Mammary epithelial cell (primary cell): Measurements from ENCODE around the gene PSMA6.

ENCODE experiments used
- CTCF ChIP-seq, 2 donors: IDR thresholded peaks in 1 of 2; conservative IDR thresholded peaks in 1 of 2; 2 replicates each; pipeline ENCODE4 v1.5.1; 2011 to 2012; ENCODE audit warnings: inconsistent platforms in 2 of 2, low read length in 2 of 2, mild to moderate bottlenecking in 2 of 2, control low read depth in 1 of 2, low read depth in 1 of 2; ENCODE audit not compliant: insufficient read depth in 1 of 2; ENCODE audit errors: extremely low read depth in 1 of 2
- EZH2 ChIP-seq: IDR thresholded peaks from 2 replicates; pipeline ENCODE4 v1.6.1; 2012; ENCODE audit warnings: low read length, inconsistent platforms, borderline replicate concordance

- TF ChIP-seq EZH2 = no peak
- no peak for TF ChIP-seq CTCF (conservative IDR thresholded peaks at IDR 0.05 in 1 of 2, IDR thresholded peaks at IDR 0.05 in 1 of 2; ENCODE audit: extremely low read depth in 1 of 2, insufficient read depth in 1 of 2, low read depth in 1 of 2, low read length in 2 of 2)
These were observed at the start of gene PSMA6 for GRCh38 chr14:35292051-35292769.
